ENCODE measurements around the gene NEXN.

Gene NEXN

GRCh38 chr1:77926561-77927357 lies 38.3 kb downstream of the NEXN start:
- H3K4me1 ChIP-seq (ENCODE audit: low read length): peaks cover 18% of the 10 kb centered on the region
- TF ChIP-seq, protein P1, sequence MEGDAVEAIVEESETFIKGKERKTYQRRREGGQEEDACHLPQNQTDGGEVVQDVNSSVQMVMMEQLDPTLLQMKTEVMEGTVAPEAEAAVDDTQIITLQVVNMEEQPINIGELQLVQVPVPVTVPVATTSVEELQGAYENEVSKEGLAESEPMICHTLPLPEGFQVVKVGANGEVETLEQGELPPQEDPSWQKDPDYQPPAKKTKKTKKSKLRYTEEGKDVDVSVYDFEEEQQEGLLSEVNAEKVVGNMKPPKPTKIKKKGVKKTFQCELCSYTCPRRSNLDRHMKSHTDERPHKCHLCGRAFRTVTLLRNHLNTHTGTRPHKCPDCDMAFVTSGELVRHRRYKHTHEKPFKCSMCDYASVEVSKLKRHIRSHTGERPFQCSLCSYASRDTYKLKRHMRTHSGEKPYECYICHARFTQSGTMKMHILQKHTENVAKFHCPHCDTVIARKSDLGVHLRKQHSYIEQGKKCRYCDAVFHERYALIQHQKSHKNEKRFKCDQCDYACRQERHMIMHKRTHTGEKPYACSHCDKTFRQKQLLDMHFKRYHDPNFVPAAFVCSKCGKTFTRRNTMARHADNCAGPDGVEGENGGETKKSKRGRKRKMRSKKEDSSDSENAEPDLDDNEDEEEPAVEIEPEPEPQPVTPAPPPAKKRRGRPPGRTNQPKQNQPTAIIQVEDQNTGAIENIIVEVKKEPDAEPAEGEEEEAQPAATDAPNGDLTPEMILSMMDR (IDR thresholded peaks at IDR 0.05; ENCODE audit: low read depth, low read length): no peak
- no peak for TF ChIP-seq EZH2phosphoT487 (IDR thresholded peaks at IDR 0.05; ENCODE audit: low read depth)
- no peak overlapping the region for H2AFZ ChIP-seq (ENCODE audit: low read depth, low read length)
- H3K27me3 ChIP-seq (ENCODE audit: low read depth, low read length): no peaks in the 10 kb centered on the region
- H3K36me3 ChIP-seq (replicated peaks; ENCODE audit: low read depth, low read length): no peaks in the 10 kb centered on the region
- peak overlapping the region; percentile 57 for H3K4me2 ChIP-seq (ENCODE audit: low read length)
- no peak overlapping the region; the same call in 1 of the 2 replicates for H3K27ac ChIP-seq (ENCODE audit: low read length)
- no peaks in the 10 kb centered on the region for H3K9me3 ChIP-seq (ENCODE audit: insufficient read depth, low read length)
- H3K9ac ChIP-seq (ENCODE audit: low read length): peak overlapping the region; percentile 18; the same call in 1 of the 2 replicates
- no peaks in the 10 kb centered on the region for H4K20me1 ChIP-seq (ENCODE audit: insufficient read depth, low read length)
- peak overlapping the region; percentile 64 for H3K4me3 ChIP-seq (ENCODE audit: low read length)
- no peaks in the 10 kb centered on the region for H3K79me2 ChIP-seq (ENCODE audit: low read length)

DNA sequence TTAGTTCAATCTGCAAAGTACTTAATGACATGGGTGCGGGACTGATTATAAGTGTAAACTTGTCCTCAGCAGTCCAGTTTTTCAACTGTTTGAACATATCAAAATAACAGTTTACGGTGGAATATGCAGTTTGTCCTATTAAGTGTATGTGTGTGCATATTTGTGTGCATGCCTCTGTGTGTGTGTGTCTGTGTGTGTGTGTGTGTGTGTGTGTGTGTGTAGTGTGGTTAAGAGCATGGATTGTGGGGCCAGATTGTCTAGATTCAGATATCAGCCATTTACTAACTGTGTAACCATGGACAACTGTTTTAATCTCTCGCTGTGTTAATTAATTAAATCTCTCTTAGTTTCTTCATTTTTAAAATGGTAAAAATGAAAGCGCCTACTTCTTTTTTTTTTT lies 39.0 kb downstream of the NEXN start:
- Histone ChIP-seq H2AFZ (ENCODE audit: low read depth, low read length) (no peak overlapping the region), H3K36me3 (replicated peaks; ENCODE audit: low read depth, low read length) (no peaks in the 10 kb centered on the region), H3K27ac (ENCODE audit: low read length) (no peak overlapping the region), H3K4me1 (ENCODE audit: low read length) (peaks cover 18% of the 10 kb centered on the region), H3K4me3 (ENCODE audit: low read length) (peak overlapping the region; percentile 64), H3K79me2 (ENCODE audit: low read length) (no peaks in the 10 kb centered on the region), H3K4me2 (ENCODE audit: low read length) (peak overlapping the region; percentile 57), H3K9ac (ENCODE audit: low read length) (peak overlapping the region; percentile 17; the same call in 1 of the 2 replicates), H3K9me3 (ENCODE audit: insufficient read depth, low read length) (no peaks in the 10 kb centered on the region), H3K27me3 (ENCODE audit: low read depth, low read length) (no peaks in the 10 kb centered on the region), H4K20me1 (ENCODE audit: insufficient read depth, low read length) (no peaks in the 10 kb centered on the region)
- TF ChIP-seq EZH2phosphoT487 (IDR thresholded peaks at IDR 0.05; ENCODE audit: low read depth): no peak
- TF ChIP-seq, protein P1 (IDR thresholded peaks at IDR 0.05; ENCODE audit: low read depth, low read length): no peak

GRCh38 chr1:77929806-77930205 lies 41.4 kb downstream of the NEXN start:
- Histone ChIP-seq H3K4me2 (ENCODE audit: low read length) (no peak overlapping the region), H3K9ac (ENCODE audit: low read length) (no peak overlapping the region), H4K20me1 (ENCODE audit: insufficient read depth, low read length) (no peaks in the 10 kb centered on the region), H3K9me3 (ENCODE audit: insufficient read depth, low read length) (no peaks in the 10 kb centered on the region), H3K27me3 (ENCODE audit: low read depth, low read length) (no peaks in the 10 kb centered on the region), H3K4me3 (ENCODE audit: low read length) (no peak overlapping the region), H2AFZ (ENCODE audit: low read depth, low read length) (no peak overlapping the region), H3K27ac (ENCODE audit: low read length) (no peak overlapping the region), H3K4me1 (ENCODE audit: low read length) (peaks cover 18% of the 10 kb centered on the region), H3K36me3 (replicated peaks; ENCODE audit: low read depth, low read length) (no peaks in the 10 kb centered on the region), H3K79me2 (ENCODE audit: low read length) (no peaks in the 10 kb centered on the region)
- TF ChIP-seq, protein P1 (IDR thresholded peaks at IDR 0.05; ENCODE audit: low read depth, low read length): no peak
- TF ChIP-seq EZH2phosphoT487 (IDR thresholded peaks at IDR 0.05; ENCODE audit: low read depth): no peak

- no peaks in the 10 kb centered on the region for H3K4me1 ChIP-seq (ENCODE audit: low read length)
- H3K27me3 ChIP-seq (ENCODE audit: low read depth, low read length): no peaks in the 10 kb centered on the region
- no peaks in the 10 kb centered on the region for H3K79me2 ChIP-seq (ENCODE audit: low read length)
- peaks cover 5% of the 10 kb centered on the region for H3K36me3 ChIP-seq (replicated peaks; ENCODE audit: low read depth, low read length)
- H3K27ac ChIP-seq (ENCODE audit: low read length): no peak overlapping the region
- no peaks in the 10 kb centered on the region for H4K20me1 ChIP-seq (ENCODE audit: insufficient read depth, low read length)
- H3K9ac ChIP-seq (ENCODE audit: low read length): no peak overlapping the region
- TF ChIP-seq EZH2phosphoT487 (IDR thresholded peaks at IDR 0.05; ENCODE audit: low read depth): no peak
- TF ChIP-seq, protein P1 (IDR thresholded peaks at IDR 0.05; ENCODE audit: low read depth, low read length): no peak
- H3K4me3 ChIP-seq (ENCODE audit: low read length): no peak overlapping the region
- H2AFZ ChIP-seq (ENCODE audit: low read depth, low read length): no peak overlapping the region
- no peaks in the 10 kb centered on the region for H3K9me3 ChIP-seq (ENCODE audit: insufficient read depth, low read length)
- H3K4me2 ChIP-seq (ENCODE audit: low read length): no peak overlapping the region
These were observed 50.2 kb downstream of the NEXN start for GRCh38 chr1:77938651-77939050.
